Umbilical cord (tissue), 2 donors: ENCODE results near the gene NOP16. TPM values are rescaled to one million over a fixed set of nuclear protein-coding genes. Genes with fewer than 3 reads are reported as not detected.

Source experiments
- DNase-seq: peaks from one replicate; pipeline ENCODE4 v3.0.0-alpha.2; 2015; ENCODE audit warnings: low spot score
- total RNA-seq: library from RNA; depleted of rRNA; stranded (reverse); fragments of >200 nt; gene quantifications from one replicate; pipeline ENCODE4 v1.2.3, GENCODE V29; 2014; ENCODE audit warnings: low replicate concordance; ENCODE audit not compliant: insufficient read depth

NOP16 gene, protein sequence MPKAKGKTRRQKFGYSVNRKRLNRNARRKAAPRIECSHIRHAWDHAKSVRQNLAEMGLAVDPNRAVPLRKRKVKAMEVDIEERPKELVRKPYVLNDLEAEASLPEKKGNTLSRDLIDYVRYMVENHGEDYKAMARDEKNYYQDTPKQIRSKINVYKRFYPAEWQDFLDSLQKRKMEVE
- total RNA-seq: 13.2 TPM

DNA sequence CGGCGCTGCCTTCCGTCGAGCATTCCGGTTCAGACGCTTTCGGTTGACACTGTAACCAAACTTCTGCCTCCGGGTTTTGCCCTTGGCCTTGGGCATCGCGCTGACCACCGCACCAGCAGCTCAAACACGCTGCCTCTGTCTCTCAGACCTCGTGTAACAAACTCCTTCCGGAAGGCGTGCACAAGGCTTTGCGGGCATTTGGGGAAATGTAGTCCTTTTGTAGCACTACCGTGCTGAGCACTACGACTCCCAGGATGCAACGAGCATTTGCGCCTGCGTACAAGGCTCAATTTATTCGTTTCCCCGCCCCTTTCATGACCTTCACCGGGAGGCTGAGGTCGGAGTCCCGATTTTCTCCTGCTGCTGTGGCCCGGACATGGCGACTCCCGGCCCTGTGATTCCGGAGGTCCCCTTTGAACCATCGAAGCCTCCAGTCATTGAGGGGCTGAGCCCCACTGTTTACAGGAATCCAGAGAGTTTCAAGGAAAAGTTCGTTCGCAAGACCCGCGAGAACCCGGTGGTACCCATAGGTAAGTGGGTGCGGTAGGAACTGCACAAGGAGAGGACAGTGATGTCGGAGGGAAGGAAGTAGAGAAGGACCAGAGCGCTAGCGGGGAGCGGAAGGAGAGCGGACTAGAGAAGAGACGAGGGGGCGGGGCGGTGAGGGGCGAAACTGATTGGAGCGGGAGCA lies at the start of gene NOP16, which contains the start of gene HIGD2A:
Gene NOP16, minus strand, starts transcription at position 155 of the 691 bp plus-strand sequence. Its CDS starts 59 bp downstream, at position 96.
Gene HIGD2A, plus strand, starts transcription at position 308 of the 691 bp plus-strand sequence. Its CDS starts 69 bp downstream, at position 377.
- DNase-seq: peak; percentile 100

DNA sequence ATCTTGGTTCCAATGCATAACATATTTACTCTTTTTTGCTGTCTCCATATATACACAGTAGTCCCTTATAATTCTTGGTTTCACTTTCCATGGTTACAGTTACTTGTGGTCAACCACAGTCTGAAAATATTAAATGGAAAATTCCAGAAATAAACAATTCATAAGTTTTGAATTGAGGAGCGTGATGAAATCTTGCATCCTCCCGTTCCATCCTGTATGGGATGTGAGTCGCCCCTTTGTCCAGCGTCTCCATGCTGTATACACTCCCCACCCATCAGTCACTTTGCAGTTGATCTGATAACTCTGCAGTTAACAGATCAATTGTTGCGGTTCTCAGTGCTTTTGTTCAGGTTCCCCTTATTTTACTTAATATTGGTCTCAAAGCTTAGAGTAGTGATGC lies 48.3 kb upstream of the NOP16 start:
- no peak for DNase-seq

DNA sequence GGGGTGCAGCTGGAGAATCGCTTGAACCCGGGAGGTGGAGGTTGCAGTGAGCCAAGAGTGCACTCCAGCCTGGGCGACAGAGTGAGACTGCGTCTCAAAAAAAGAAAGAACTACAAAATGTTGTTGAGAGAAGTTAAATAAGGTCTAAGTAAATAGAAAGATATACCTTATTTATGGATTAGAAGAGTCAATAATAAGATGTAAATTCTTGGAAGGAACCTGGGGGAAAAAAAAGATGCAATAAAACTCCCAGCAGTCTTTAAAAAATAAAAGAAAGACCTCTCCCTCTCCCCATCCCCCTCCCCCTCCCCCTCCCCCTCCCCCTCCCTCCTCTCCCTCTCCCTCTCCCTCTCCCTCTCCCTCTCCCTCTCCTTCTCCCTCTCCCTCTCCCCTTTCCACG lies 44.3 kb upstream of the NOP16 start:
- DNase-seq: no peak

DNA sequence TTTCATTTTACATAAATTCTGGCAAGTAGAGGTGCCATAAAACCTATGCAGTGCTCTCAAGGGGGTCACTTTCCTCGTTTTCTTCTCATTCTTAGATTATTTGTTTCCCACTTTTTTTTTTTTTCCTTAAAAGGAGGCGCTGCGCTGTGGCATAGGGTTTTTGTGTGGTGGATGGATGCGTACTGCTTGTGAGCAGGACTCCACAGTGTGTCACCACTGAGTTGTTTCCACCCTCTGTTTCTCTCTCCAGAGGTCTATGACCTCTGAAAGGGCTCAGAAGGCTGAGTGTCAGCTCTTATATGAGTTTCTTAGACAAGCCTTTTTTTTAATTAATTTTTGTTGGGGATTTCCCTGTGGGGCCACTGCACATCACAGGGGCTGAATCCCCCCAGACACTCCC lies 41.6 kb upstream of the NOP16 start:
- no peak for DNase-seq

DNA sequence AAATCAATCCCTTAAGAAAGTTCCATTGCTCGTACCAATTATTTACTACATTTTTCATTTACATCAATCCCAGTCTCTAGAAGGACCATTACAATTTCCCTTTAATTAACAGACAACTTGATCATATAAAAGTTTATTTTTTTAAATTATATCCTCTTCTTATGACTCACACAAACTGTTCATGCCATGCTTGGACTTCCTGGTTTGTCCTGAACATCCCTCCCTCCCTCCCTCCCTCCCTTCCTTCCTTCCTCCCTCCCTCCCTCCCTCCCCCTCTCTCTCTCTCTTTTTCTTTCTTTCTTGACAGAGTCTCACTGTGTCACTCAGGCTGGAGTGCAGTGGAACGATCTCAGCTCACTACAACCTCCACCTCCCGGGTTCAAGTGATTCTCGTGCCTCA lies 39.6 kb upstream of the NOP16 start:
- DNase-seq: no peak

DNA sequence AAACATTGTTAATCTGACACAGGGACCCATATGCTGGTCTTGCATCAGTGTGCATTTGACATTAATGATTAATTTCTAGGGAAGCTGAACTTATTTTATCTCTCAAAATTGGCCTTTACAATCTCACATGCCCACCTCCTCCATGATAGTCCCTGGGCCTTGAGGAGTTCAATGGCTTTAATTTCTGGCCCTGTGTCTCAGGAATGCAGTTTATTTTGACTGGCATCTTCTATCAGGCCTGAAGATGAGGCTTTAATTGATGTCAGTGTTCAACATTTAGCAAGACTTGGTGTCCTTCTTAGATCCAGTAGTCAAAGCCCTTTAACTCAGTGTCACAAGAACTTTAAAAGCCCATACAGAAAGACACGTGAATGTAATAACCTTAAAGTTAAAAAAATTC lies 38.5 kb upstream of the NOP16 start:
- DNase-seq: no peak

DNA sequence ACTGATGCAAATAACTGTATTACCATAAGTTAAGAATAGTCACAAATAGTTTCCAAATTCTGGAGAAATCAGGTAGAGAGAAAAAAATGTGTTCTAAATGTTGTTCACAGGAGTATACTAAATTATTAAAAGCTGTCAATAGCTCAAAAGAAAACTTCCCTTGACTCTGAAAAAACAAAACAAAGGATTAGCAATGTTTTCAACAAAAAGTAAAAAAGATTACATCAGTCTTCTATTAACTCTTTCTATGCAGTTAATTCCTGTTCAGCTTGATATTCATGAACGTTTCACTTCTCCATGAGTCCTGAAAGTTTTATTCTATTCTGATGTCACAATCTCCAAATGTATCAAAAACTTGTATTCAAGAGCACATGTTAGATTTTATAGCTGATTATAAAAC lies 37.4 kb upstream of the NOP16 start:
- DNase-seq: no peak

DNA sequence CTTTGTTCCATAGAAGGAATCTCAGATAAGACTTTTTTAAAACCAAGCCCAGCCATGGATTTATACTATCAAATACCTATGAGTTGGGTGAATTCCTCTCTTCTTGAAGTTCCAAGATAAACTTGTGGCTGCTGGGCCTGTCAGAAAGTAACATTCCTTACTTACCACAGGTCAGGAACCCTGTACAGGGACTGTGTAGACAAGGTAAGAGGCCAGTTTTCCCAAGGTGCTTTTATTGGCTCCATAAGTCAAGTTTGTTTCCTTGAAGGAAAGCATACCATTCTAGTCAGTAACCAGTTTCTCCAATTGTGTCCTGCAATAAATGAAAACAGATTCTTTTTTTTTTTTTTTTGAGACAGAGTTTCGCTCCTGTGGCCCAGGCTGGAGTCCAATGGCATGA lies 36.7 kb upstream of the NOP16 start:
- DNase-seq: no peak

DNA sequence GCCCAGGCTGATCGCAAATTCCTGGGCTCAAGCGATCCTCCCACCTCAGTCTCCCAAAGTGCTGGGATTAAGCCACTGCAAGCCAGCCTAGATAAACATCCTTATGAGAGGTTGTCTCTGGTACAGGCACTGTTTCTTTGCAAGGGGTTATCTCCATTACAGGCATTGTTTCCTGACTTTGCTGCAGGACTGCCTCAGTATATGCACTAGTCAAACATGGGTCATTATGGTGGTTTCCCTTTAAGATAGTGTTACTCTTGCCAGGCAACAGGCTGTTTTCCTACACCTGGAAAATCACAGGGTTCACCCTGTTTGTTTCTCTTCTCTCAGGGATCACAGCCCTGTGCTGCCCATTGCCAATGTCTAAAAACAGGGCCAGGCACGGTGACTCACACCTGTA lies 35.8 kb upstream of the NOP16 start:
- DNase-seq: no peak

DNA sequence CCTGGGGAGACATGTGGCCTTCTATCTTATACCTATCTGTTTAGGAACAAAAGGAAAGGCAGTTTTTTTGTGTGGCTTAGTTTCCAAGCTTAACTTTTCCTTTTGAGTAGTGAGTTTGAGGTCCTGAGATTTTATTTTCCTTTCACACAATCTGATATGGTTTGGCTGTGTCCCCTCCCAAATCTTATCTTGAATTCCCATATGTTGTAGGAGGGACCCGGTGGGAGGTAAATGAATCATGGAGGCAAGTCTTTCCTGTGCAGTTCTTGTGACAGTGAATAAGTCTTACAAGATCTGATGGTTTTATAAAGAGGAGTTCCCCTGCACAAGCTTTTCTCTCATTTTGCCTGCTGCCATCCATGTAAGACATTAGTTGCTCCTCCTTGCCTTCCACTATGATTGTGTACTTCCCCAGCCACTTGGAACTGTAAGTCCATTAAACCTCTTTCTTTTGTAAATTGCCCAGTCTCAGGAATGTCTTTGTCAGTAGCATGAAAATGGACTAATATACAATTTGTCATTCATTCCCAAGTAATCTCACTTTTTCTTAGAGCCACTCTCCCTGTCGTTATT lies 32.7 kb upstream of the NOP16 start:
- no peak for DNase-seq

DNA sequence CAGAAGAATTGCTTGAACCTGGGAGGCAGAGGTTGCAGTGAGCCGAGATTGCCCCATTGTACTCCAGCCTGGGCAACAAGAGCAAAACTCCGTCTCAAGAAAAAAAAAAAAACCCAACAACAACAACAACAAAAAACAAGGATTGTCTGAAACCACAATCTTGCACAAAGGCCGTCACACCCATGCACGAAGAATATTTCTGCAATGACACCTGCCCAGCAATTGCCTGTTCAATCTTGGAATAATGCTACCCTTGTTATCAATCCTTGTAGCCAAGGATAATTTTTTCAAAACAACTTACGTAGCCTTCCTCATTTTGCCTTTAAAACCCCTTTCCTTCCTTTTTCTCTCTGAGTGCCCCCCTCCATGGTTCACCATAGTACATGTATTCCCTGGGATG lies 31.7 kb upstream of the NOP16 start:
- no peak for DNase-seq

DNA sequence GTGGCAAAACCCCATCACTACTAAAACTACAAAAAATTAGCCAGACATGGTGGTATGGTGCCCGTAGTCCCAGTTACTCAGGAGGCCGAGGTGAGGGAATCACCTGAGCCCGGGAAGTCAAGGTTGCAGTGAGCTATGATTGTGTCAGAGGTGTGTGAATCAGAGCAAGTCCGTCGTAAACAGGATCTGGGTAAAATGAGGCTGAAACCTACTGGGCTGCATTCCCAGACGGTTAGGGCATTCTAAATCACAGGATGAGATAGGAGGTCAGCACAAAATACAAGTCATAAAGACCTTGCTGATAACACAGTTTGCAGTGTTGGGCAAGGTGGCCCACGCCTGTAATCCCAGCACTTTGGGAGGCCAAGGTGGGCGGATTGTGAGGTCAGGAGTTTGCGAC lies 29.9 kb upstream of the NOP16 start:
- no peak for DNase-seq

DNA sequence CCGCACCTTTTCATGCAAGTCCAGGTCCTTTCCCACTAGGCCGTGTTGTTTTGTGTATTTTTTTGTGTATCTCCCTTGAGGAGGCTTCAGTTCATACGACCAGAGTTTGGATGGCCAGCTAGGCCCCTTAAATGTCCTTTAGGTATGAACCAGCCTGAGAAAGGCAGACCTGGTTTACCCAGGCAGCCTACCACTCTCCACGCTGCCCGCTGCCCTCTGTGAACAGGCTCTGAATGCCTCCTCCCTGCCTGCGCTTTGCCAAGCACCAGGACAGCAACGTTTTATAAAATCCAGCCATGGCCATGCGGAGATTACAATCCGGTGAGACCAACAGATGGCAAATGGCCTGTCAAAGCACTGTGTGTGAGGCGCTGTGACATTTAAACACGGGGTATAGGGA lies 28.6 kb upstream of the NOP16 start:
- DNase-seq: no peak

DNA sequence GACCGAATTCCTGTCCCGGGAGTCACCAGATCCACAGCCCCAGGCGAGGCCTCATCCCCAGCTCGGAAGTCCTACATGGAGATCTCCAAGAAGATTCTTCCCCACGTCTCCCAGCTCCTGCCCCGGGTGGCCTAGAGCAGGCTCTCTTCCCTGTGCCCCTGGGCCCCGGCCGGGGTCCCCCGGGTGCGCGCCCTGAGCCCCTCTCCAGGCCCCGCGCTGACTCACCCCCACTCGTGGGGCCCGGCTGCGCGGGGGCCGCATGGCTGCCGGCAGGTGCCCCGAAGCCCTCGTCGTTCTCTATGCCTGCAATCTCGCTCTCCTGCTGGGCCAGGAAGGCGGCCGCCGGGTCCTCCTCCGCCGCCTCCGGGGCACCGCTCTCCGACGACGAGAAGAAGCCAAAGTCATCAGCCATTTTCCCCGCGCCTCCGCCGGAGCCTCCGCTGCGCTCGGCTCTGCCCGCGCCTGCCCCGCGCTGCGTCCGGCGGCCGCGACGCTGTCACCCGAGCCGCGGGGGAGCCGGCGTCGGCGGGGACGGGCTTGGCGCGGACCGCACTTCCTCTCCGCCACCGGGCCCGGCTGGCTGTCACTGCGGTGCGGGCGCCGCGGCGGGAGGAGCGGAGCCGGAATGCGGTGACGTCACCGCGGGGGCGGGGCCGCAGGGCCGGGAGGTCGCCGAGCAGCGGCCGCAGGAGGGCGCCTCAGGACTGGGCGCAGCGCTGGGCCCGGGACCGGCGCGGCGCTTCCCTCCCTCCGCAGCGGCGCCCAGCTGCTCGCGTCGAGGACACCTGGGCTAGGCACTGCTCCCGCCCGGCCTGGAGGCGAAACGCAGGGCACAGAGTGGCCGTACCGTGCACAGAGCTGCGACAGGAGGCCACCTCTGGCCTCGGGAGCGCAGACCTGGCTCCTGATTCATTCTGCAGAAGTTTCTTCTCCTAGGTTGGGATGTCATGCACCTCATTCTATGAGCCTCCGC lies 27.8 kb upstream of the NOP16 start, which contains the start of gene CLTB:
Gene CLTB, minus strand, starts transcription at position 588 of the 973 bp plus-strand sequence. Its CDS starts 176 bp downstream, at position 412.
- DNase-seq: peak; percentile 83

DNA sequence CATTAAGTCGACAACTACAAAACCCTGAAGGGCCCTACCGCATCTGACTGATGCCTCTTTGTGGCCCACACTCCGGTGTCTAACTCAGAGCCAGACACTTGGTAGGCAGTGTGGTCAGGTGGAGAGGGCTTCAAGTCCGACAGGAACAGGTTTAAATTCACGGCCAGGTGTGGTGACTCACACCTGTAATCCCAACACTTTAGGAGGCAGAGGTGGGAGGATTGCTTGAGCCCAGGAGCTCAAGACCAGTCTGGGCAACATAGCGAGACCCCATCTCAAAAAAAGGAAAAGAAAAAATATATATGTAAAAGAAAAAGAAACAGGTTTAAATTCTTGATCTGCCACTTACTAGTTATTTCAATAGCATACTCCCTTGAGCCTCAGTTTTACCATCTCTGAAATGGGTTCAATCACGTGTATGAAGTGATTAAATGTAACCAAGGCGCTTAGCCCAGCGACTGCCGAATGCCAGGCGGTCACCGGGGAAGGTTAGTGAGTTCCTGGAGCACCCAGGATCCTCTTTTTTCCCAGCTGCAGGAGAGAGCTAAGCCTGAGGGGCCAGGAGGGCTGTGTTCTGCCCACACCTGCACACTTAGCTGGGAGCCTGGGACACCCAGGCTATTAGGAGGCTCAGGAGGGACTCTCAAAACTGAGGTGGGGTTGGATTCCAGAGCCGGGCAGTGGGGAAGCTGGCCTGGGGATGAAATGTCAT lies 27.0 kb upstream of the NOP16 start:
- no peak for DNase-seq

DNA sequence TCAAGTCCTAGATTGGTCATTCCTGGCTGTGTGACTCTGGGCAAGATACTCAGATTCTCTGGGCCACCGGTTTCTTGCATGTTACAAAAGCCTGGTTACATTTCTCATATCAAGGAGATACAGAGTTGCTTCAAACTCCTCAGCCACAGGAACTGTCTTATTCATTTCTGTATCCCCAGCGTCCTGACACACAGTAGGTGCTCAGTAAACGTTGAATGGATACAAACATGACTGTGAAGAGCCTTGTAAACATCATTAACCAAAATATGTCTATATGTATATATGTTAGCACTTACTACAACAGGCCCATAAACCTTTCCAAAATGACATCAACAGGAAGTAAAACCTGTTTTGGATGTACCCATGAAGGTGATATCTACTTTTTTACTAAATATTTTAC lies 26.3 kb upstream of the NOP16 start:
- DNase-seq: no peak

DNA sequence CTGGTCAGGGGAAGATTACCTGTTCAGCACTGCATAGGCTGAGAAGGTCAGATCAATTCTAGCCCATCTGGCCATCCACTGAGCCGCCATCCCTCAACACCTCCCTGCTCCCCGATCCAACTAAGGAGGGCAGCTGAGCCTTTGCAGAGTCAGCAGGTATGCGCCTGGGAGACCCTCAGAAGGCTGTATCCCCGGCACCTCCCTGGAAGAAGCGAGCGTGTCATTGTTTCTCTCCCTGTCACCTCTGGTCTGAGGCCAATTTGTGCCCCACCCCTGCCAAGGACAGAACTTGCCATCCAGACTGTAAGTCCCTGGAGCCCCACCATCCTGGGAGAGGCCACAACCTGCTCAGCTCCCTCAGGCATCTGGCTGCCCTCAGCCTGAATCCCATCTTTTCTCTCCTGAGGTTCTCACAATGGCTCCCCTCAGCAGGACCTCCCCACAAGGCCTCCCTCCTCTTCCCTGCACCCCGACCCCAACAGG lies 25.4 kb upstream of the NOP16 start:
- no peak for DNase-seq

DNA sequence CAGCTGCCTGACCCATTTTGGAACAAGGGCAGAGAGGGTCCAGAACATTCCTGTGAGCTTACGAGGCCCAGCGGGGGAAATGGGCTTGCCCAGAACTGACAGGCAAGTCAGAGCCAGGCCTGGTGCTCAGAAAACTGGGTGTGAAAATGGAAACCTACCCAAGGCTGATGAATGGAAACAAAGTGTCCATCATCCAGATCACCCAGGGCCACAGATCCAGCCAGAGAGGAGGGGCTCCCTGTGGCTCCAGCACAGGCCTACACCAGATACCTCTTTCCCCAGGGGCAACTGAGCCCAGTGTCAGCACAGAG lies 24.8 kb upstream of the NOP16 start:
- DNase-seq: peak; percentile 51

DNA sequence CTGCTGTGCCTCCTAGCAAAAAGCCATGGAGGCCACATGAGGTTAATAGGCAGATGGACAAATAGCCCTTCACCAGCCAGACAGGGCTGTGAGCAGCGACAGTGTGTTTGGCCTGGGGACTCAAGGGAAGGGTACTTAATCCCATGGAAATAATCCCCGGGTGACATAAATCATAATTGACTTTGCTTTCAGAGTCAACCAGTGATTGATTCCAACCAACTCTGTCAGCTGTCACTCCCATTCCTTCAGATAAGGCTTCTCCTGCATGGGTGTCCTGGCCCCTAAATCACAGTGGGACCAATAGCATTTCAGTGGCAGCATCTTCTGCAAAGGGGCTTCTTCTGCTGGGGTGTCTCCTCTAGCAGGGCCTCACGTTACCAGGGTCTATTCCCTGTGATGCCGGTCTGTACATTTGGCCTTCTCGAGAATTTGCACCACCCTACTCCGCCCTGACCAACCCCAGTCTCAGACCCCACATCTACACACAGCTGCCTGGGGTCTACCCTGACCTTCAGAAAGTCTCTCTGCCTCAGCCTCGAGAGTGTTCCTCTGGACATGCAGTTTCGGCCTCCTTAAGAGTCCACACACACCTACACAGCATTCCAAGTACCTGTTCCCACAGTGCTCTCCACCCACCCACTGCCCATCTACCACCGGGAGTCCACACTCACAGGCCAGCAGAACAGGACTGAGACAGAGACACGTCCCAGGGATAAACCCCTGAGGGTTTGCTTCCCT lies 24.3 kb upstream of the NOP16 start:
- DNase-seq: no peak

DNA sequence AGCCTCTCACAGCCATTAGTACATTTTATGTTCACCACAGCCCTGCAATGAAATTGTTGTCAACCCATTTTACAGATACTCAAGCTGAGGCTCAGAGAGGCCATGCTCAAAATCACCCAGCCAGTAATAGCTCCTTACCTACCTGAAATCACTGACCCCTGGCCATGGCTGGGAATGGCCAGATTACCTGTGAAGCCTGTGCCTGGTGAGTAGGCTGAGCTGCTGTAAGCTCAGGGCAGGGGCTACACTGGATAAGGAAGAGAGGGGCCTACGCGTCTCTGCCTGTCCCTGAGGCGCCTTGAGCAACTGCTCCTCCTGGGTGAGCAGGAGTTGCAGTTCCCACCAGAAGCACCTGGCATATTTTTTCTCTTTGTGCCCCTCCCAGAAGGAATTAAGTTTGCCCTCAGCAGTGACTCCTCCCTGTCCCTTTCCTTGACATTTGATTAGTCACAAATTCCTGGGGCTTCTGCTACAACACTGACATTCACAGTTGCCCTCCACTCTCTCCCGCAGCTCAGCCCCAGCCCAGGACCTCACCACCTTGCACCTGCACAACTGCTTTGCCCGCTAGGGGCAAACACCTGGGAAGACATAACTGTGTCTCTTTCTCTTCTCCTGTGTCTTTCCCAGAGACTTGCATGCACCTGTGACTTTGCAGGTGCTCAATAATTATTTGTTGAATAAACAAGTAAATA lies 22.2 kb upstream of the NOP16 start:
- no peak for DNase-seq
